HepG2 (cell line): ENCODE results near the gene PLCXD1. TPM values are rescaled to one million over a fixed set of nuclear protein-coding genes. Genes with fewer than 3 reads are reported as not detected.

ENCODE experiments used
- ATAC-seq: fragments of 200-7000 bp; cut with Tn5 transposase; 3 replicates; pipeline ENCODE4 v1.9.1; 2020; ENCODE audit warnings: mild to moderate bottlenecking, moderate library complexity
- BruUV-seq: library from RNA; stranded (reverse); fragments of 400-500 nt; replicated peaks from 2 replicates; lab custom pipeline; 2021; lab: Mats Ljungman, UMichigan
- CTCF ChIA-PET: fragments of 300-600 bp; formaldehyde crosslinking; extraction: SDS; loops from one replicate; lab custom pipeline; 2021; ENCODE audit warnings: low total read pairs, inconsistent platforms, low intra/inter-chr PET ratio; lab: Yijun Ruan, JAX
- POLR2A ChIA-PET: fragments of 350-600 bp; sonication (Branson Sonifier 250); formaldehyde crosslinking; loops from one replicate; lab custom pipeline; 2020; ENCODE audit warnings: antibody characterized with exemption, inconsistent platforms; lab: Yijun Ruan, JAX
- DNase-seq: peaks from one replicate; pipeline ENCODE4 v3.0.0-alpha.2; 2015; ENCODE audit warnings: low spot score
- FAIRE-seq: peaks from 3 replicates; lab custom pipeline; 2011; peaks lifted over from hg19 to GRCh38; lab: Jason Lieb, UNC
- H2AFZ ChIP-seq: one replicate; pipeline ENCODE4 v1.6.1; 2011; ENCODE audit warnings: low read length, inconsistent platforms
- H3K27ac ChIP-seq: fragments of 300-600 bp; 3 replicates; pipeline ENCODE4 v1.8.0; 2011; ENCODE audit warnings: mixed run types, mild to moderate bottlenecking, mixed read lengths, low read length, inconsistent platforms; ENCODE audit not compliant: insufficient read depth; ENCODE audit errors: extremely low read length
- H3K27me3 ChIP-seq, 2 experiments: fragments of 200-600 bp in 1 of 2; 2 replicates in 1 of 2; 3 replicates in 1 of 2; pipeline versions ENCODE4 v1.6.0 to v1.8.0; 2011; ENCODE audit warnings: low read length in 2 of 2, mild to moderate bottlenecking in 2 of 2, moderate library complexity in 2 of 2, inconsistent platforms in 1 of 2; ENCODE audit not compliant: insufficient read depth in 2 of 2, control insufficient read depth in 1 of 2
- H3K36me3 ChIP-seq, 2 experiments: fragments of 200-600 bp in 1 of 2; replicated peaks in 1 of 2; 2 replicates in 1 of 2; 3 replicates in 1 of 2; pipeline versions ENCODE4 v1.5.1 to v1.8.0; 2011; ENCODE audit warnings: low read length in 2 of 2, inconsistent platforms in 1 of 2; ENCODE audit not compliant: insufficient read depth in 2 of 2, control insufficient read depth in 1 of 2
- H3K4me1 ChIP-seq: 2 replicates; pipeline ENCODE4 v1.5.1; 2012; ENCODE audit warnings: low read length, inconsistent platforms; ENCODE audit not compliant: insufficient read depth
- H3K4me2 ChIP-seq: 2 replicates; pipeline ENCODE4 v1.6.0; 2011; ENCODE audit warnings: low read depth, low read length, inconsistent platforms
- H3K4me3 ChIP-seq, 3 experiments: fragments of 200-600 bp in 1 of 3; sonication (generic), shearing (Covaris generic) in 1 of 3; replicated peaks in 1 of 3; 2 replicates each; pipeline ENCODE4 v1.5.1; 2011 to 2016; ENCODE audit warnings: low read length in 3 of 3, inconsistent platforms in 2 of 3, low read depth in 2 of 3, mild to moderate bottlenecking in 2 of 3, control low read depth in 1 of 3, mixed read lengths in 1 of 3; ENCODE audit not compliant: insufficient read depth in 1 of 3
- H3K79me2 ChIP-seq: one replicate; pipeline ENCODE4 v1.6.1; 2011; ENCODE audit warnings: low read length, inconsistent platforms; ENCODE audit not compliant: insufficient read depth
- H3K9ac ChIP-seq: 2 replicates; pipeline ENCODE4 v1.6.0; 2011; ENCODE audit warnings: mild to moderate bottlenecking, low read depth, low read length, inconsistent platforms; ENCODE audit not compliant: insufficient read depth
- H3K9me3 ChIP-seq: 2 replicates; pipeline ENCODE4 v1.5.1; 2012; ENCODE audit warnings: mild to moderate bottlenecking, low read length
- H4K20me1 ChIP-seq: 2 replicates; pipeline ENCODE4 v1.6.0; 2011; ENCODE audit warnings: inconsistent platforms, mild to moderate bottlenecking, low read length, moderate library complexity; ENCODE audit not compliant: insufficient read depth
- BCL6 ChIP-seq: IDR thresholded peaks from 2 replicates; pipeline ENCODE4 v1.6.1; 2016; ENCODE audit warnings: missing genetic modification reagents, missing compliant biosample characterization
- CCDC6 ChIP-seq: sonication (generic); formaldehyde crosslinking; IDR thresholded peaks from 2 replicates; pipeline ENCODE4 v1.8.1; 2022; ENCODE audit warnings: mild to moderate bottlenecking, missing genetic modification reagents, moderate library complexity
- HNRNPK ChIP-seq: fragments of 200-400 bp; formaldehyde crosslinking; IDR thresholded peaks from 2 replicates; pipeline ENCODE4 v1.6.1; 2018; ENCODE audit warnings: low read length, low read depth, moderate library complexity, mild to moderate bottlenecking; ENCODE audit not compliant: poor library complexity, severe bottlenecking
- NFATC3 ChIP-seq: sonication (generic); formaldehyde crosslinking; IDR thresholded peaks from 2 replicates; pipeline ENCODE4 v1.5.1; 2020; ENCODE audit warnings: mild to moderate bottlenecking, missing genetic modification reagents
- NFIB ChIP-seq: sonication (generic); formaldehyde crosslinking; IDR thresholded peaks from 2 replicates; pipeline ENCODE4 v1.9.0; 2021; ENCODE audit warnings: missing genetic modification reagents, mild to moderate bottlenecking, borderline replicate concordance
- ZFAT ChIP-seq: sonication (generic); formaldehyde crosslinking; conservative IDR thresholded peaks from 2 replicates; pipeline ENCODE4 v1.8.1; 2023; ENCODE audit warnings: missing genetic modification reagents, inconsistent platforms
- ZNF558 ChIP-seq: sonication (generic); formaldehyde crosslinking; IDR thresholded peaks from 2 replicates; pipeline ENCODE4 v1.9.0; 2022; ENCODE audit warnings: mild to moderate bottlenecking, missing genetic modification reagents, borderline replicate concordance
- ZNF691 ChIP-seq: sonication (generic); formaldehyde crosslinking; IDR thresholded peaks from 2 replicates; pipeline ENCODE4 v1.4.0; 2020; ENCODE audit warnings: missing genetic modification reagents, low read depth, mild to moderate bottlenecking, borderline replicate concordance
- WGBS: methylation state at CpG from one replicate; pipeline ENCODE4 v1.1.6; 2017; ENCODE audit warnings: low lambda C conversion rate; 5-methylcytosine and 5-hydroxymethylcytosine counted together
- in situ Hi-C: cut with HindIII; loops from 2 replicates; pipeline ENCODE4 v1.10.0; 2017; ENCODE audit warnings: low pct_unique_long_range_greater_than_20kb; ENCODE audit not compliant: extremely low pct_ligation_motif_present
- intact Hi-C: fragments of 100-400 bp; cut with micrococcal nuclease; formaldehyde crosslinking; loops from one replicate; pipeline ENCODE4 v1.10.0; 2022; ENCODE audit not compliant: unreplicated experiment
- polyA plus RNA-seq, 8 experiments: library from polyadenylated mRNA; depleted of rRNA in 3 of 8; stranded (reverse) in 7 of 8; unstranded in 1 of 8; fragments of >200 nt; fragmentation: Illumina TruSeq in 4 of 8; extraction: Trizol in 4 of 8; gene quantifications; 2 replicates each; pipeline versions ENCODE4 v1.2.1 to v1.2.3, GENCODE V29; 2011 to 2016; ENCODE audit warnings: low read depth in 4 of 8, missing spikeins in 1 of 8, mixed read lengths in 1 of 8; ENCODE audit not compliant: insufficient read depth in 1 of 8
- total RNA-seq, 5 experiments: library from RNA; depleted of rRNA; stranded (reverse); fragments of >200 nt; fragmentation: Illumina TruSeq; extraction: Trizol; gene quantifications; 2 replicates each; pipeline ENCODE4 v1.2.3, GENCODE V29; 2016; ENCODE audit warnings: low read depth in 1 of 5

The PLCXD1 gene
- total and polyA plus RNA-seq, 2 of the 13 experiments (the other 11 are each of a cell fraction or from before 2014, with no cell fraction given), result 87.7 to 153 TPM

- Histone ChIP-seq H3K36me3 (peaks cover 0 to 7% of the 10 kb centered on the region in 2 experiments; a peak in 2 of 5 replicates), H3K79me2 (no peaks in the 10 kb centered on the region), H3K27ac (no peak overlapping the region), H3K4me2 (no peak overlapping the region), H3K9ac (no peak overlapping the region), H3K4me3 (no peak overlapping the region), H2AFZ (no peak overlapping the region), H3K9me3 (no peaks in the 10 kb centered on the region), H4K20me1 (no peaks in the 10 kb centered on the region), H3K27me3 (no peaks in the 10 kb centered on the region), H3K4me1 (0 out of 2 replicates have a peak, but pooled peaks cover 5% of the 10 kb centered on the region)
- no peak for DNase-seq
- ChIA-PET CTCF (no interaction called here), POLR2A (no interaction called here)
- TF ChIP-seq CCDC6 (CRISPR knock-in tag) (no peak), HNRNPK (peak; percentile 74), BCL6 (CRISPR knock-in tag) (no peak), NFIB (CRISPR knock-in tag) (no peak), ZNF558 (CRISPR knock-in tag) (no peak), ZFAT (CRISPR knock-in tag) (no peak), NFATC3 (no peak), ZNF691 (CRISPR knock-in tag) (no peak)
- whole genome bisulfite sequencing, result 97% methylated on average over 39 of the region's 75 CpGs
- no TSS peak for BruUV-seq
- in situ Hi-C loops (no loop called here), intact Hi-C loops (no loop called here)
- no peak; the same call in 2 of the 3 replicates for ATAC-seq
- FAIRE-seq, result no peak
These were observed 65.0 kb downstream of the PLCXD1 start for GRCh38 chrX:346034-346813.
